ENCODE measurements around the gene SDK1. TPM values are rescaled to one million over a fixed set of nuclear protein-coding genes. Genes with fewer than 3 reads are reported as not detected.

SDK1 gene
- total RNA-seq, 4 donors from 2014 or later, result 3.7 to 80.9 (median 13.1) TPM

DNA sequence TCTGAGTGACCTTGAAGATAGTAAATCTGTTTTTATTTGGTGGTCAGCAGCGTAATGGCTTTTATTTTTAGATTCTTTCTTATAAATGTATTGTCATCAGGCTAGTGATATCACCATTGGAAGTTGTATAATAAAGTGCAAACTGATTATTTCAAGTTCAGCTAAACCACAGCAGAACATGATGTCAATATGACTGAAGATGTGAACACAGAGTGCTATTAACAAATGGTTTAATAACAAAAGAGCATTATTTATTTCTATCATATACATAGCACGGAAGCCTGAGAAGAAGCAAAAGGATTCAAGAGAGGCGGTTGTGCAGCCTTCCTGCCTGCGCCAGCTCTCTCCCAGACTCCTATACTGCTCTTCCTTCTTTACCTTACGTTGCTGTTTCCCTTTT is 142.7 kb downstream of the SDK1 start:
- TF ChIP-seq, protein P1, sequence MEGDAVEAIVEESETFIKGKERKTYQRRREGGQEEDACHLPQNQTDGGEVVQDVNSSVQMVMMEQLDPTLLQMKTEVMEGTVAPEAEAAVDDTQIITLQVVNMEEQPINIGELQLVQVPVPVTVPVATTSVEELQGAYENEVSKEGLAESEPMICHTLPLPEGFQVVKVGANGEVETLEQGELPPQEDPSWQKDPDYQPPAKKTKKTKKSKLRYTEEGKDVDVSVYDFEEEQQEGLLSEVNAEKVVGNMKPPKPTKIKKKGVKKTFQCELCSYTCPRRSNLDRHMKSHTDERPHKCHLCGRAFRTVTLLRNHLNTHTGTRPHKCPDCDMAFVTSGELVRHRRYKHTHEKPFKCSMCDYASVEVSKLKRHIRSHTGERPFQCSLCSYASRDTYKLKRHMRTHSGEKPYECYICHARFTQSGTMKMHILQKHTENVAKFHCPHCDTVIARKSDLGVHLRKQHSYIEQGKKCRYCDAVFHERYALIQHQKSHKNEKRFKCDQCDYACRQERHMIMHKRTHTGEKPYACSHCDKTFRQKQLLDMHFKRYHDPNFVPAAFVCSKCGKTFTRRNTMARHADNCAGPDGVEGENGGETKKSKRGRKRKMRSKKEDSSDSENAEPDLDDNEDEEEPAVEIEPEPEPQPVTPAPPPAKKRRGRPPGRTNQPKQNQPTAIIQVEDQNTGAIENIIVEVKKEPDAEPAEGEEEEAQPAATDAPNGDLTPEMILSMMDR (IDR thresholded peaks at IDR 0.05), result no peak
- TF ChIP-seq POLR2A (IDR thresholded peaks at IDR 0.05), result no peak
- no peaks in the 10 kb centered on the region for H3K36me3 ChIP-seq
- H3K27me3 ChIP-seq, result no peaks in the 10 kb centered on the region
- H3K9me3 ChIP-seq, result peaks cover 0 to 4% (median 0%) of the 10 kb centered on the region in 4 donors
- H3K4me3 ChIP-seq, result no peak overlapping the region
- H3K4me1 ChIP-seq, result no peaks in the 10 kb centered on the region
- no peak overlapping the region for H3K27ac ChIP-seq
- no peak for DNase-seq

DNA sequence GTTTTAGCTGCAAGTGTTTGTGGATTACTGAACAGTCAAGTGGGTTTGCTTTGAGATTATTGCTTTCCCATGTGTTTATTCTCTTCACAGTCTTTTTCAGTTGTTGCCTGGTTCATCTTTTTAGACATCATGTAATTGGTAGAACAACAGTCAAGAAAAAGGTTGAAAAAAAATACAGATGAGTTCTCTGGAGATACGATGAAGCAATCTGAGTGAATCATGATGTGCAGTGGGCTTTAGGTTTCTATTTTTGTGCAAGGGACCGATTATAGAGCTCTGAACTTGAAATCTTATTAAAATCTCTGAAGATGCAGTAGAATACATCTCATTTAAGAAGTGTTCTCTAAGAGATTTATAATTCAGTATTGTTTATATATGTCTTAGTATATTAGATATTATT is 145.7 kb downstream of the SDK1 start:
- TF ChIP-seq POLR2A (IDR thresholded peaks at IDR 0.05), result no peak
- TF ChIP-seq, protein P1 (IDR thresholded peaks at IDR 0.05), result no peak
- no peak for DNase-seq
- no peak overlapping the region for H3K27ac ChIP-seq

GRCh38 chr7:3451701-3452100 is 150.6 kb downstream of the SDK1 start:
- no peaks in the 10 kb centered on the region for H3K27me3 ChIP-seq
- no peaks in the 10 kb centered on the region for H3K36me3 ChIP-seq
- TF ChIP-seq, protein P1 (IDR thresholded peaks at IDR 0.05), result no peak
- TF ChIP-seq POLR2A (IDR thresholded peaks at IDR 0.05), result no peak
- no peak overlapping the region for H3K27ac ChIP-seq
- H3K4me1 ChIP-seq, result no peaks in the 10 kb centered on the region
- no peaks in the 10 kb centered on the region for H3K9me3 ChIP-seq
- no peak for DNase-seq
- H3K4me3 ChIP-seq, result no peak overlapping the region

More for the DNA sequence above, 145.7 kb downstream of the SDK1 start:
- Histone ChIP-seq H3K4me1 (no peaks in the 10 kb centered on the region), H3K4me3 (no peak overlapping the region), H3K36me3 (no peaks in the 10 kb centered on the region), H3K9me3 (peaks cover 0 to 4% (median 0%) of the 10 kb centered on the region in 4 donors), H3K27me3 (no peaks in the 10 kb centered on the region)

DNA sequence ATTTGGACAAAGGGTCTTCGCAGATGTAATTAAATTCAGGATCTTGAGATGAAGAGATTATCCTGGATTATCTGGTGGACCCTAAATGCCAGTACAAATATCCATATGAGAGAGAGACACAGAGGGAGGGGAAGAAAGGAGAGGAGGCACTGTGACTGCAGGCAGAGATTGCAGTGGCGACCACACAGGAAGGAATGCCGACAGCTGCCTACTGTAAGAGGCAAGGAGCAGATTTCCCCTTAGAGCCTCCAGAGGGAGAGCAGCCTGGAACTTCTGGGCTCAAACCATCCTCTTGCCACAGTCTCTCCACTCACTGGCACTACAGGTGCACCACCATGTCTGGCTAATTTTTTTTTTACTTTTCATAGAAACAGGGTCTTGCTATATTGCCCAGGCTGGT is 152.3 kb downstream of the SDK1 start:
- Histone ChIP-seq H3K36me3 (no peaks in the 10 kb centered on the region), H3K27ac (no peak overlapping the region), H3K4me1 (no peaks in the 10 kb centered on the region), H3K4me3 (no peak overlapping the region), H3K9me3 (no peaks in the 10 kb centered on the region), H3K27me3 (no peaks in the 10 kb centered on the region)
- TF ChIP-seq, protein P1 (IDR thresholded peaks at IDR 0.05), result no peak
- TF ChIP-seq POLR2A (IDR thresholded peaks at IDR 0.05), result no peak
- DNase-seq, result no peak

DNA sequence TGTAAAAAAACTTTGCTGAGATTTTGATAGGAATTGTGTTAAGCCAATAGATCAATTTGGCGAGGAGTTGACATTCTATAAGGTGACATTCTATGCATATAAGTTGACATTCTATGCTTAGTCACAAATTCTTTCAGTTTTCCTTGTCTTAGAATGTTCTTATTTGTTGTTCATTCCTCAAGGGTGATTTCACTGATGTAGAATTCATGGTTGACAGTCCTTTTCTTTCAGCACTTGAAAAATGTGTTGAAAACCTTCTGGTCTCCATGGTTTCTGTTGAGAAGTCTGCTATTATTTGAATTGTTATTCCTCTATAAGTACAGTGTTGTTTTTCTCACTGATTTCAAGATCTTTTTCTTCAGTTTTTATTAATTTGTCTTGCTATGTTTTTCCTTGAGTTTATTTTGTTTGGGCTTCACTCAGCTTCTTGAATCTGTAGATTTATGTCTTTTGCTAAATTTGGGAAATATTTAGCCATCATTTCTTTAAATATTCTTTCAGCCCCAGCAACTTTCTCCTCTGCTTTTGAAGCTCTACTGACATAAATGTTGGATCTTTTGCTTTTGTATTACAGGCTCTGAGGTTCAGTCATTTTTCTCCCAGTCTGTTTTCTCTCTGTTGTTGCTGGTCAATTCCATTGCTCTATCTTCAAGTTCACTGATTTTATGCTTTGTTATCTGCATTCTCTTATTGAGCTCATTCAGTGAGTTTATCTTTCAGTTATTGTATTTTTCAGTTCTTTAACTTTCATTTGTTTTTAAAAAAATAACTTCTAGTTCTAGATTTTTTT is 154.9 kb downstream of the SDK1 start:
- H3K9me3 ChIP-seq, result no peaks in the 10 kb centered on the region
- DNase-seq, result no peak
- no peak overlapping the region for H3K4me3 ChIP-seq
- TF ChIP-seq POLR2A (IDR thresholded peaks at IDR 0.05), result no peak
- TF ChIP-seq, protein P1 (IDR thresholded peaks at IDR 0.05), result no peak
- no peaks in the 10 kb centered on the region for H3K36me3 ChIP-seq
- no peaks in the 10 kb centered on the region for H3K27me3 ChIP-seq
- H3K27ac ChIP-seq, result no peak overlapping the region
- H3K4me1 ChIP-seq, result no peaks in the 10 kb centered on the region
